Measurements from ENCODE around the gene ZAR1L.

The ZAR1L gene

DNA sequence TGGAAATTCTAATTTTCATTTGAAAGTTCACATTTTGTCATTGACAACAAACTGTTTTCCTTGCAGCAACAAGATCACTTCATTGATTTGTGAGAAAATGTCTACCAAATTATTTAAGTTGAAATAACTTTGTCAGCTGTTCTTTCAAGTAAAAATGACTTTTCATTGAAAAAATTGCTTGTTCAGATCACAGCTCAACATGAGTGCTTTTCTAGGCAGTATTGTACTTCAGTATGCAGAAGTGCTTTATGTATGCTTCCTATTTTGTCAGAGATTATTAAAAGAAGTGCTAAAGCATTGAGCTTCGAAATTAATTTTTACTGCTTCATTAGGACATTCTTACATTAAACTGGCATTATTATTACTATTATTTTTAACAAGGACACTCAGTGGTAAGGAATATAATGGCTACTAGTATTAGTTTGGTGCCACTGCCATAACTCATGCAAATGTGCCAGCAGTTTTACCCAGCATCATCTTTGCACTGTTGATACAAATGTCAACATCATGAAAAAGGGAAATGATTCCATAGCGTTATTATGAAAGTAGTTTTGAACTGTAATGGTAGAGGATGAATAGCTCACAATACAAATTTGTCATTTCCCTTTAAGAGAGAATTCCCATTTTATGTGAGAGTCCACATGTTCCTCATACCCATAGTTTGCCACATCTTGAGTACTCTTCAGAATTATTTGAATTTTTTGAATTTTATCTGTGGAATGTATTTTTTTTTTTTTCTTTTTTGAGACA, 2.7 kb upstream of the ZAR1L start:
- Histone ChIP-seq H3K4me1 (ENCODE audit: control insufficient read depth in 1 of 2, insufficient read depth in 2 of 2, low read length in 2 of 2) (peaks cover 0 to 6% of the 10 kb centered on the region in 2 donors), H3K36me3 (ENCODE audit: control insufficient read depth in 1 of 2, insufficient read depth in 2 of 2, low read length in 2 of 2) (peaks cover 0 to 4% of the 10 kb centered on the region in 2 donors), H3K9me3 (ENCODE audit: control insufficient read depth in 1 of 2, low read length in 2 of 2) (no peaks in the 10 kb centered on the region), H3K4me3 (ENCODE audit: low read depth in 1 of 2, low read length in 2 of 2) (no peak overlapping the region), H3K27ac (ENCODE audit: low read length) (peak overlapping the region; percentile 24), H3K27me3 (ENCODE audit: low read depth, low read length) (no peaks in the 10 kb centered on the region)

DNA sequence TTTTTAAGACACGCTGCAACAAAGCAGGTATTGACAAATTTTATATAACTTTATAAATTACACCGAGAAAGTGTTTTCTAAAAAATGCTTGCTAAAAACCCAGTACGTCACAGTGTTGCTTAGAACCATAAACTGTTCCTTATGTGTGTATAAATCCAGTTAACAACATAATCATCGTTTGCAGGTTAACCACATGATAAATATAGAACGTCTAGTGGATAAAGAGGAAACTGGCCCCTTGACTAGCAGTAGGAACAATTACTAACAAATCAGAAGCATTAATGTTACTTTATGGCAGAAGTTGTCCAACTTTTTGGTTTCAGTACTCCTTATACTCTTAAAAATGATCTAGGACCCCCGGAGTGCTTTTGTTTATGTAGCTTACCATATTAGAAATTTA, 1.3 kb upstream of the ZAR1L start:
- Histone ChIP-seq H3K4me3 (ENCODE audit: low read depth in 1 of 2, low read length in 2 of 2) (peak overlapping the region; percentile 88 to 96), H3K27me3 (ENCODE audit: low read depth, low read length) (no peaks in the 10 kb centered on the region), H3K9me3 (ENCODE audit: control insufficient read depth in 1 of 2, low read length in 2 of 2) (no peaks in the 10 kb centered on the region), H3K4me1 (ENCODE audit: control insufficient read depth in 1 of 2, insufficient read depth in 2 of 2, low read length in 2 of 2) (peaks cover 0 to 6% of the 10 kb centered on the region in 2 donors), H3K27ac (ENCODE audit: low read length) (peak overlapping the region; percentile 99), H3K36me3 (ENCODE audit: control insufficient read depth in 1 of 2, insufficient read depth in 2 of 2, low read length in 2 of 2) (peaks cover 0 to 4% of the 10 kb centered on the region in 2 donors)

DNA sequence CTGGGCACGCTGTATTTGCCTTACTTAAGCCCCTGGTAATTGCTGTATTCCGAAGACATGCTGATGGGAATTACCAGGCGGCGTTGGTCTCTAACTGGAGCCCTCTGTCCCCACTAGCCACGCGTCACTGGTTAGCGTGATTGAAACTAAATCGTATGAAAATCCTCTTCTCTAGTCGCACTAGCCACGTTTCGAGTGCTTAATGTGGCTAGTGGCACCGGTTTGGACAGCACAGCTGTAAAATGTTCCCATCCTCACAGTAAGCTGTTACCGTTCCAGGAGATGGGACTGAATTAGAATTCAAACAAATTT, 821 bp upstream of the ZAR1L start:
- peaks cover 0 to 6% of the 10 kb centered on the region in 2 donors for H3K4me1 ChIP-seq (ENCODE audit: control insufficient read depth in 1 of 2, insufficient read depth in 2 of 2, low read length in 2 of 2)
- peaks cover 0 to 4% of the 10 kb centered on the region in 2 donors for H3K36me3 ChIP-seq (ENCODE audit: control insufficient read depth in 1 of 2, insufficient read depth in 2 of 2, low read length in 2 of 2)
- no peaks in the 10 kb centered on the region for H3K27me3 ChIP-seq (ENCODE audit: low read depth, low read length)
- H3K4me3 ChIP-seq (ENCODE audit: low read depth in 1 of 2, low read length in 2 of 2), result peak overlapping the region; percentile 88 to 96
- H3K27ac ChIP-seq (ENCODE audit: low read length), result peak overlapping the region; percentile 99
- H3K9me3 ChIP-seq (ENCODE audit: control insufficient read depth in 1 of 2, low read length in 2 of 2), result no peaks in the 10 kb centered on the region

DNA sequence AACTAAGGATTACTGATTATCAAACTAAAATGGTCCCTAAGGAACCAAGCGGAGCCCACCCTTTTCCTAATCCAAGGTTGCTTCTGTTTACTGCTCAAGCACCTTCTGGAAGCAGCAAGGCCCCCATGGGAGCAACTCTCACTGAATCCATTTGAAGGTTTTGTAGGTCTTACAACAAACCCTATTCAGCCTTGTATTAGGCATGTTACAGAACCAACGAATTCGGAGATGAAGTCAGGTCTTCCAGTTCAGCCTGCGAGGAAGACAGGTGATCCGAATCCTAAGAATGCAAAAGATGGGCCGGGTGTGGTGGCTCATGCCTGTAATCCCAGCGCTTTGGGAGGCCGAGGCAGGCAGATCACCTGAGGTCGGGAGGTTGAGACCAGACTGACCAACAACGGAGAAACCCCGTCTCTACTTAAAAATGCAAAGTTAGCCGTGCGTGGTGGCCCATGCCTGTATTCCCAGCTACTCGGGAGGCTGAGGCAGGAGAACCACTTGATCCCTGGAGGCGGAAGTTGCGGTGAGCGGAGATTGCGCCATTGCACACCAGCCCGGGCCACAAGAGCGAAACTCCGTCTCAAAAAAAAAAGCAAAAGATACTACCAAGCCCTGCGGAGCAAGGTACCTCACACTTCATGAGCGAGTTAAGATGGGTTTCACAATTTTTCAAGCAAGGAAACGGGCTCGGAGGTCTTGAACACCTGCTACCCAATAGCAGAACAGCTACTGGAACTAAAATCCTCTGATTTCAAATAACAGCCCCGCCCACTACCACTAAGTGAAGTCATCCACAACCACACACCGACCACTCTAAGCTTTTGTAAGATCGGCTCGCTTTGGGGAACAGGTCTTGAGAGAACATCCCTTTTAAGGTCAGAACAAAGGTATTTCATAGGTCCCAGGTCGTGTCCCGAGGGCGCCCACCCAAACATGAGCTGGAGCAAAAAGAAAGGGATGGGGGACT, 609 bp downstream of the ZAR1L start:
- H3K27ac ChIP-seq (ENCODE audit: low read length), result peak overlapping the region; percentile 99
- H3K4me1 ChIP-seq (ENCODE audit: control insufficient read depth in 1 of 2, insufficient read depth in 2 of 2, low read length in 2 of 2), result peaks cover 0 to 6% of the 10 kb centered on the region in 2 donors
- no peaks in the 10 kb centered on the region for H3K27me3 ChIP-seq (ENCODE audit: low read depth, low read length)
- H3K4me3 ChIP-seq (ENCODE audit: low read depth in 1 of 2, low read length in 2 of 2), result peak overlapping the region; percentile 88 to 96
- H3K9me3 ChIP-seq (ENCODE audit: control insufficient read depth in 1 of 2, low read length in 2 of 2), result no peaks in the 10 kb centered on the region
- peaks cover 0 to 4% of the 10 kb centered on the region in 2 donors for H3K36me3 ChIP-seq (ENCODE audit: control insufficient read depth in 1 of 2, insufficient read depth in 2 of 2, low read length in 2 of 2)

- H3K27me3 ChIP-seq (ENCODE audit: low read depth, low read length), result no peaks in the 10 kb centered on the region
- peaks cover 0 to 4% of the 10 kb centered on the region in 2 donors for H3K36me3 ChIP-seq (ENCODE audit: control insufficient read depth in 1 of 2, insufficient read depth in 2 of 2, low read length in 2 of 2)
- H3K4me3 ChIP-seq (ENCODE audit: low read depth in 1 of 2, low read length in 2 of 2), result no peak overlapping the region
- no peaks in the 10 kb centered on the region for H3K9me3 ChIP-seq (ENCODE audit: control insufficient read depth in 1 of 2, low read length in 2 of 2)
- no peak overlapping the region for H3K27ac ChIP-seq (ENCODE audit: low read length)
- H3K4me1 ChIP-seq (ENCODE audit: control insufficient read depth in 1 of 2, insufficient read depth in 2 of 2, low read length in 2 of 2), result peaks cover 0 to 5% of the 10 kb centered on the region in 2 donors
These were observed 3.8 kb downstream of the ZAR1L start for GRCh38 chr13:32311188-32311897.

DNA sequence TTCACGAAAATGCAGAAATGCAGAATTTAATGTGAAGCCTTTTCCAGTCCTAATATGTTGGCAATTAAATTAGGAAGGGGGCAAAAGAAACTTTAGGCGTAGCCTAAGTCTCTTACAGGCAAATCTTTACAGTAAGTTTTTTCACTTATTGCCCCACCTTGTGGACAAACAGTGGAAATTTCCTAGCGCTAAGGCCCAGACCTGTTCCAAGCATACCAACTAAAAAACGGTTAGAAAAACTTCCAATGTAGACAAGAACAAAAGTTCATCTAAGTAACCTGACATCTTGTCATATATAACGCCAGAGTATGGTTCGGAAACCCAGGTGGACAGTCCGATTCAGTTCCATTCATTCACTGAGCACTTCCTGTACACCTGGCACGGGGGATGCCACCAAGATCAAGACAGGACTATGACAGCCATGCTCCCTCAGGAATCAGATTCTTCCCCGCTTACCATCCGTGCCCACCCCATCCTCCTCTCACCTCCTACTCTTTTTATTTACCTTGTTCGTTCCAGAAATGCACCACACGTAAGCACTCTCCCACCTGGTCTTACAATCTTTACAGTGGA, 4.9 kb downstream of the ZAR1L start:
- Histone ChIP-seq H3K27me3 (ENCODE audit: low read depth, low read length) (no peaks in the 10 kb centered on the region), H3K4me1 (ENCODE audit: control insufficient read depth in 1 of 2, insufficient read depth in 2 of 2, low read length in 2 of 2) (no peaks in the 10 kb centered on the region), H3K36me3 (ENCODE audit: control insufficient read depth in 1 of 2, insufficient read depth in 2 of 2, low read length in 2 of 2) (no peaks in the 10 kb centered on the region), H3K4me3 (ENCODE audit: low read depth in 1 of 2, low read length in 2 of 2) (peak overlapping the region; percentile 38 to 43), H3K9me3 (ENCODE audit: control insufficient read depth in 1 of 2, low read length in 2 of 2) (no peaks in the 10 kb centered on the region), H3K27ac (ENCODE audit: low read length) (no peak overlapping the region)

GRCh38 chr13:32309312-32310133, 5.6 kb downstream of the ZAR1L start:
- H3K4me1 ChIP-seq (ENCODE audit: control insufficient read depth in 1 of 2, insufficient read depth in 2 of 2, low read length in 2 of 2), result no peaks in the 10 kb centered on the region
- H3K27me3 ChIP-seq (ENCODE audit: low read depth, low read length), result no peaks in the 10 kb centered on the region
- no peak overlapping the region for H3K27ac ChIP-seq (ENCODE audit: low read length)
- H3K9me3 ChIP-seq (ENCODE audit: control insufficient read depth in 1 of 2, low read length in 2 of 2), result no peaks in the 10 kb centered on the region
- peak overlapping the region; percentile 38 to 43 for H3K4me3 ChIP-seq (ENCODE audit: low read depth in 1 of 2, low read length in 2 of 2)
- H3K36me3 ChIP-seq (ENCODE audit: control insufficient read depth in 1 of 2, insufficient read depth in 2 of 2, low read length in 2 of 2), result no peaks in the 10 kb centered on the region

DNA sequence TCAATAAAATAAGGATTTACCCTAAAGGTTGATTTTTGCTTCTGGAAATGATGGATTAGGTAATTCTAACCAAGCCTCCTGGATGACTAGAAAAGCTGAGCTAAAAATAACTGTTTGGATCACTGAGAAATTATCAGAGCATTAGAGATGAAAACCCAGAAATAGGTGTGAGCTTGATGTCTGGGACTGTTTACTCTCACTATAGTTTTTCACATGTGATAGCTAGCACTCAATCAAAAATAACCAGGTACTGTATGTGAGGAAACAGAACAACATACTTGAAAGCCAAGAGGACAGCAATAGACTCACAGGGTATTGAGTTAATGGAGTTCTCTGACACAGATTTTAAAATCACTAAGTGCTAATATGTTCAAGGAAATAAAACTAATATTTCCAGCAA, 9.5 kb downstream of the ZAR1L start:
- Histone ChIP-seq H3K27ac (ENCODE audit: low read length) (no peak overlapping the region), H3K4me3 (ENCODE audit: low read depth in 1 of 2, low read length in 2 of 2) (no peak overlapping the region), H3K27me3 (ENCODE audit: low read depth, low read length) (no peaks in the 10 kb centered on the region), H3K36me3 (ENCODE audit: control insufficient read depth in 1 of 2, insufficient read depth in 2 of 2, low read length in 2 of 2) (no peaks in the 10 kb centered on the region), H3K4me1 (ENCODE audit: control insufficient read depth in 1 of 2, insufficient read depth in 2 of 2, low read length in 2 of 2) (no peaks in the 10 kb centered on the region), H3K9me3 (ENCODE audit: control insufficient read depth in 1 of 2, low read length in 2 of 2) (no peaks in the 10 kb centered on the region)

GRCh38 chr13:32302461-32302860, 12.7 kb downstream of the ZAR1L start:
- Histone ChIP-seq H3K36me3 (ENCODE audit: control insufficient read depth in 1 of 2, insufficient read depth in 2 of 2, low read length in 2 of 2) (no peaks in the 10 kb centered on the region), H3K4me1 (ENCODE audit: control insufficient read depth in 1 of 2, insufficient read depth in 2 of 2, low read length in 2 of 2) (no peaks in the 10 kb centered on the region), H3K9me3 (ENCODE audit: control insufficient read depth in 1 of 2, low read length in 2 of 2) (no peaks in the 10 kb centered on the region), H3K27me3 (ENCODE audit: low read depth, low read length) (no peaks in the 10 kb centered on the region), H3K27ac (ENCODE audit: low read length) (no peak overlapping the region), H3K4me3 (ENCODE audit: low read depth in 1 of 2, low read length in 2 of 2) (no peak overlapping the region)

DNA sequence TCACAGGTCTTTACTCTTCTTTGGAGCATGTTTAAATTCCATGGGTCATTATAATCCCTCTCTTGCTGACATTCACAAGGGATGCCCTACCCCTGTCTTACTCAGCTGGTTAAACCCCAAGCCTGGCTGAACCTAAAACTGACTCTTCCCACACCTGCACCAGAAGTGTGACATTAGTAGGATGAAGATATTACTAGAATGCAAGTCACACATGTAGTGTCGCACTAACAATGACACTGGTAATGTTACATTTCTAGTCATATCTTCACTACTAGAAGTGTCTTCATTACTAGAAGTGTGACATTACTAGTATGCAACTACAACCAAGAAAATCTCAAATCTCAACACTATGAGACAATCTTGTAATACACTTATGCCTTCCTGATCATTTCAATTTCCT, 14.2 kb downstream of the ZAR1L start:
- H3K9me3 ChIP-seq (ENCODE audit: control insufficient read depth in 1 of 2, low read length in 2 of 2), result no peaks in the 10 kb centered on the region
- no peak overlapping the region for H3K27ac ChIP-seq (ENCODE audit: low read length)
- H3K4me3 ChIP-seq (ENCODE audit: low read depth in 1 of 2, low read length in 2 of 2), result no peak overlapping the region
- no peaks in the 10 kb centered on the region for H3K4me1 ChIP-seq (ENCODE audit: control insufficient read depth in 1 of 2, insufficient read depth in 2 of 2, low read length in 2 of 2)
- H3K27me3 ChIP-seq (ENCODE audit: low read depth, low read length), result no peaks in the 10 kb centered on the region
- H3K36me3 ChIP-seq (ENCODE audit: control insufficient read depth in 1 of 2, insufficient read depth in 2 of 2, low read length in 2 of 2), result no peaks in the 10 kb centered on the region
